GM12891 (cell line): ENCODE results near the gene TWF1.

Source experiments
- DNase-seq: peaks from one replicate; pipeline ENCODE4 v3.0.0; 2011; ENCODE audit warnings: low spot score; ENCODE audit not compliant: insufficient read length
- FAIRE-seq: peaks from 2 replicates; lab custom pipeline; 2011; peaks lifted over from hg19 to GRCh38; lab: Jason Lieb, UNC
- PAX5 ChIP-seq: IDR thresholded peaks from 2 replicates; pipeline ENCODE4 v1.6.1; 2011; ENCODE audit warnings: low read length, moderate library complexity, mild to moderate bottlenecking; ENCODE audit not compliant: insufficient read depth, severe bottlenecking
- POLR2A ChIP-seq: IDR thresholded peaks from 2 replicates; pipeline ENCODE4 v1.6.1; 2011; ENCODE audit warnings: low read depth, low read length, control low read depth
- POLR2AphosphoS5 ChIP-seq: IDR thresholded peaks from 2 replicates; pipeline ENCODE4 v1.6.1; 2011; ENCODE audit warnings: low read depth, low read length, control low read depth
- POU2F2 ChIP-seq: IDR thresholded peaks from 2 replicates; pipeline ENCODE4 v1.6.1; 2011; ENCODE audit warnings: low read depth, mild to moderate bottlenecking, control low read depth, low read length, moderate library complexity
- SPI1 ChIP-seq: IDR thresholded peaks from 2 replicates; pipeline ENCODE4 v1.6.1; 2011; ENCODE audit warnings: low read depth, low read length, control low read depth
- TAF1 ChIP-seq: IDR thresholded peaks from 2 replicates; pipeline ENCODE4 v1.6.1; 2011; ENCODE audit warnings: low read depth, low read length, control low read depth

The TWF1 gene

DNA sequence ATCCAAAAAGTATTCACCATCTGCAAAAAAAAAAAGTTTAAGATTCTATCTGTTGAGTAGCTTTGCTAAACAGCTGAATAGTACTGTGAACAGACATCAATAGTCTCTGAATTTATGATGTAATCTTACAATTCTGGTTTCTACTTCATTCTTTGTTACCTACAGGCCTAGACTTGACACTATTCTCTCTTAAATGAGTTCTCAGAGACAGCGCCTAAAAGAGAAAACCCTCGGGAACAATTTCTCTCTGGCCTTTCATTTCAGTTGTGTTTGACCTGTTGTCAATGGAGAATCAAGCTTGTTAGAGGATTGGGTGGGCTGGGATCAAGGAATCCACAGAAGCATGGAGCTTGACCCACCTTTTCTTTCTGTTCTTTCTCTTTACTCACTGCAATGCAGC is 5.9 kb upstream of the TWF1 start:
- no peak for DNase-seq
- no peak for FAIRE-seq
- no peak for TF ChIP-seq SPI1
- TF ChIP-seq POLR2A: no peak
- TF ChIP-seq PAX5: no peak
- TF ChIP-seq POU2F2: no peak
- no peak for TF ChIP-seq TAF1
- no peak for TF ChIP-seq POLR2AphosphoS5

DNA sequence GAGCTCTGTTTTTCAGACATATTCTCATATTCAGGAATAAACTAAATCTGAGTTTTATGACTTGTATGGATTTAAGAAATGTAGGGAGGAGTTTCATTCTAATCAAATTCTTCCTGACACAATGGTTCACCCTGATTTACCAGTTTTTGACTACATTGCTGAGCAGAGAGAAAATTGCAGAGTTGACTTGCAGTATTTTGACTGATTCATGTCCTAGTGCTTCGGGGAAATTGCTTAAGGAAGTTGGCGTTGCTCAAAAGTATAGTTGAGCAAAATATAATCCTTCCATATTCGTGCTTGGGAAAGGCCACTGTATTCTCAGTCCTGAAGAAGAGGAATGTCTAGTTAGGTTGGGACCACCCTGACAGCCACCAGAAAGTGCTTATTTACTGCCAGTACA is 1.3 kb upstream of the TWF1 start:
- FAIRE-seq (peak; percentile 20), DNase-seq (no peak)
- no peak for TF ChIP-seq POLR2A
- TF ChIP-seq POLR2AphosphoS5: no peak
- TF ChIP-seq POU2F2: no peak
- no peak for TF ChIP-seq PAX5
- TF ChIP-seq TAF1: no peak
- no peak for TF ChIP-seq SPI1

DNA sequence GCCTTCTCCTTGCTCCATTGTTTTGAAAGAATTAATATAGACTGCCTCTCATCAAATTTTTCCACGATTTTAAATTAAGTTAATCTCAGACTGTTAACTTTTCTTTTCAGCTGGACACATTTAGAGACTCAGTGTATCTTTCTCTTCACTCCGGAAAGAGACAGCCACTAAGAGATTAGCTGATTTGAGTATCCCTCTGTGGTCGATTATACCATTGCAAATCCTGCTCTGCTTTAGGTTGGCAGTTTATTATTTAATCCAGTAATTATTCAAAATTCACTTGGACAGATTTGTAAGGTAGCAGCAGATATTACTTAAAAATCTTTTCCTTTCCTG is 588 bp upstream of the TWF1 start:
- DNase-seq (no peak), FAIRE-seq (peak; percentile 28)
- TF ChIP-seq SPI1 (no peak), PAX5 (no peak), TAF1 (no peak), POLR2AphosphoS5 (no peak), POLR2A (no peak), POU2F2 (no peak)

DNA sequence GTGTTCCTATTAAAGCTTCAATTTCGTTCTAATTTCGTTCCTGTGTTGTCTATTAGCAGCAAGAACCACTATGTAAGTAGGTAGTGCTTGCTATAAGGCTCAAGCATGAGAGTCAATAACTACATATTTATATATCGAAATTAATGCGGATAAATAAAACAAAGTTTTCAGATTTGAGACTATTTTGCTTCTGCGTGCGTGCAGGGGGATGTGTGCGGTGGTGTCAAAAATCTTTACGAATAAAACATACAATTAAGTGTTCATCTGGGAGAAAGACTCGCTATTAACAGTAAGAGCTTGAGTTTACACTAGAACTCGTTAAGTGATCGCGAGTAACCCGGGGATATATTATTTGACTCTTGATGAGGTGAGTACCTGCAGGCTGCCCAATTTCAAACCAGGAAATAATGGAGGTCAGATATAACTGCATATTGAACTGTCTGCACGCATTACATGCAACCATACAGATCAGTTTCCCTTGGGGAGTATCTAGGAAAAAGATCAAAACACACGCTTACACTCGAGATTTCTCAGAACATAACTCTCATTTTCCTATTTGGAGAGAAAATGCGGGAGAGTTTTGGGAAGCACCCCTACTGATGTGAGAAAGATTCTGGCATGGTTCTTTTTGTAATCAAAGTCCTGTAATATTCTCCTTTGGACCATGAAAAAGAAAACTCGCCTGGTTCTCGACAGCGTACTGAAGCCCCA is 813 bp downstream of the TWF1 start:
- FAIRE-seq (no peak), DNase-seq (no peak)
- TF ChIP-seq POLR2A: no peak

DNA sequence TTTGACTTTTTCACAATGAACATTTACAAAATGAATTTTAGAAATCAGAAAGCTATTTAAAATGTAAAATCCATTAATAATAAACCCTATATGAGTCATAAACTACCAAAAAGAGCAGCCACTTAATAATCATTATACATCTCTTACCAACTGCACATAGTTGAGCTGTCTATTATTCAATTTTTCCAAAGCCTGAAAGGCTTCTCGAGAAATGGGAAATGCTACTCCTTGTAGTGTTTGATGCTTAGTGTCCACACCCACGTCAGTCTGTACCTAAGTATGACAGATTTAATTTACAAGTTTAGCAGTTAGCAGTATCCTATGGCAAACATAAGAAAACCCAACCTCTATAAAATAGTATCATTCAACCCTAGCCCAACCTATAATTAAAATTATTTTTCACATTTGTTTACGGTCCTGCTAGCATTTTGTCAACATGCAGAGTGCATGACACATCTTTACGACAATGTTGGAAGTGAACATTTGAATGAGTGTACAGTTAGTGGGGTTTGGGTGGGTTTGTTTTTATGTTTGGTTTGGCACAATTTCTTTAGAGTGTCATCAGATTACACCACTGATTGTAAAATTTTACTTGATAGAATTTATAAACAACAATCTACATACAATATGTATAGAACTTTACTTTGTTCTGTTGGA is 8.4 kb downstream of the TWF1 start:
- FAIRE-seq: no peak
- no peak for DNase-seq
- TF ChIP-seq POU2F2 (no peak), SPI1 (no peak), PAX5 (no peak), POLR2A (no peak), TAF1 (no peak), POLR2AphosphoS5 (no peak)

DNA sequence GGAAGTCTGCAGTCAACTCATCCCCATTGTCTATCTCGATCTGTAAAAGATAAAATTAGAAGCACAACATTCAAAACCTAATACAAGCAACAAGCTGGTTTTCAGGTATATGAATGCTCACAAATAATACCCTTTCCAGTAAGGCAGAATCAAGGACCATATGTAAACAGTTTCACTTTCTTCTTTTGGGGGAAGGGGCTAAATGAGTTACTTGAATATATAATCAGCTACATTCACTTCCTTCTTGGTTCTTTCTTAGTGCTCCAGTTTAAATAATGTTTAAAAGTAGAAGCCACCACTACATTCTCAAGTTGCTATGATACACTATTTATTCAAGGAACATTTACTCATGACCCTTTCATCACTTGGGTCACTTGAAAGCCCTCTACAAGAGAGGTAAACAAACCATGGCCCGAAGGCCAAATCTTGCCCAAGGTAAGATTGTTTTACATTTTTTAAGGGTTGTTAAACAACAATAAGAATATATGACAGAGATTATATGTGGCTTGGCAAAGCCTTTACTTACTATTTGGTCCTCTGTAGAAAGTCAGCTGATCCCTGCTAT is 10.3 kb downstream of the TWF1 start:
- FAIRE-seq (no peak), DNase-seq (no peak)
- TF ChIP-seq PAX5: no peak
- no peak for TF ChIP-seq SPI1
- TF ChIP-seq POU2F2: no peak
- no peak for TF ChIP-seq TAF1
- TF ChIP-seq POLR2A: no peak
- TF ChIP-seq POLR2AphosphoS5: no peak

- FAIRE-seq: no peak
- DNase-seq: no peak
- TF ChIP-seq POU2F2 (no peak), POLR2A (no peak), TAF1 (no peak)
These were observed 16.2 kb downstream of the TWF1 start for GRCh38 chr12:43789941-43790340.

DNA sequence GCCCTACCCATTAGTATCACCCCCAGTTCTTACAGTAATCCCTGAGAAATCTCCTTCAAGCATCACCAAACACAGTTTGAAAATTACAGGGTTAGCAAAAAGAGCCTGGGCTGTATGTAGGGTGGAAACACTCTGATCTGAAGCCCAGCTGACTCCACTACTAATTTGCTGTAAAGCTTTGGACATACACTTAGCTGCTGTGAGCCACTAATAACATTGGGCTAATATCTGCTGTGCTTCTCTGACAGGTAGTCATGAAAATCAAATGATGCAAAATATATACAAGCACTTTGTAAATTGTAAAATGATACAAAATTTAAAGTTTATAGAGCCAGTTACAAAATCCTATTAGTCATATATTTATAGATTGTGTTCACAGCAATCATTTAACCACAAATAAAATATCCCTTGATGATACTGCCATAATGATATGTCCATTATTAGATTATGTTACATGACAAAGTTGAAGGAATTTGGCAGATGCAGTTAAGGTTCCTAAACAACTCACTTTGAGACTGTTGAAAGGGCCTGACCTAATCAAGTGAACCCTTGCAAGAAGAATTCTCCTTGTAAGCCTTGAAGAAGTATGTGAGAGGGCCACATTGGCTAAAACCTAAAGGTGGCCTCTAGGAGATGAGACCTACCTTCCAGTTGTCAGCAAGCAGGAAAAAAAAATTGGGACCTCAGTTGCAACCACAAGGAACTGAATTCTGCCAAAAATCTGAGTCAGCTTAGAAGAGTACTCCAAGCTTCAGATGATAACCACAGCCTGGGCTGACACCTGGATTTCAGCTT is 19.0 kb downstream of the TWF1 start:
- FAIRE-seq (no peak), DNase-seq (no peak)
- TF ChIP-seq POLR2A (no peak), SPI1 (no peak), TAF1 (no peak), POLR2AphosphoS5 (no peak), PAX5 (no peak)

DNA sequence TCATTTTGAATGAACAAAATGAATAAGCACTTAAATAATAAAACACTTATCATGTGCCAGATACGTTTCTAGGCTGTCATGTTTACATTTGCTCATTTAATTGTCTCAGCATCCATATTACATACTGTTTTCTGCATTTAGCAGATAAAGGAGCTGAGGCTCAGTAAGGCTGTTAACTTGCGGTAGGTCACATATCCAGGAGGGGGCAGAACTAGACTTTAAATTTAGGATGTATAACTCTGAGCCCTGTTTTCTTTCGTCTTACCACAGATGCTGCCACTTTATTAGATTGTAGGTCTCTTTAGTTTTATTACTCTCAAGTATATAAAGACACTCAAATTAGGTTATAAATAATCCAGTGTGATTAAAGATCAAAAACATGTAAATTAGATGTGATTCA is 29.6 kb downstream of the TWF1 start:
- DNase-seq (peak; percentile 11), FAIRE-seq (peak; percentile 9)
- no peak for TF ChIP-seq POLR2AphosphoS5
- TF ChIP-seq POU2F2: no peak
- TF ChIP-seq TAF1: no peak
- TF ChIP-seq SPI1: no peak
- no peak for TF ChIP-seq POLR2A
- no peak for TF ChIP-seq PAX5

- DNase-seq: no peak
- FAIRE-seq: no peak
- no peak for TF ChIP-seq PAX5
- TF ChIP-seq POLR2AphosphoS5: no peak
- TF ChIP-seq POU2F2: no peak
- TF ChIP-seq TAF1: no peak
- TF ChIP-seq SPI1: no peak
These were observed 39.8 kb downstream of the TWF1 start for GRCh38 chr12:43766291-43766690.
